HFF-Myc (cell line): ENCODE measurements around the gene PDGFRA.
"Not testable (repeated sequence)": the region's sequence is repeated elsewhere in the genome, so short reads cannot be mapped to it uniquely, and the experiment has no call there.

Experiments used
- DNase-seq: peaks from one replicate; pipeline ENCODE4 v3.0.0-alpha.2; 2011; ENCODE audit warnings: low read depth; ENCODE audit errors: extremely low read depth
- H3K4me3 ChIP-seq: replicated peaks from 2 replicates; pipeline ENCODE4 v1.5.1; 2011; ENCODE audit warnings: low read depth, mild to moderate bottlenecking, control low read depth, low read length
- TF ChIP-seq, protein P1 (sequence below): IDR thresholded peaks from 2 replicates; pipeline ENCODE4 v1.5.1; 2012; ENCODE audit warnings: mild to moderate bottlenecking, low read depth, low read length, control low read depth; ENCODE audit errors: missing control alignments

Gene PDGFRA

DNA sequence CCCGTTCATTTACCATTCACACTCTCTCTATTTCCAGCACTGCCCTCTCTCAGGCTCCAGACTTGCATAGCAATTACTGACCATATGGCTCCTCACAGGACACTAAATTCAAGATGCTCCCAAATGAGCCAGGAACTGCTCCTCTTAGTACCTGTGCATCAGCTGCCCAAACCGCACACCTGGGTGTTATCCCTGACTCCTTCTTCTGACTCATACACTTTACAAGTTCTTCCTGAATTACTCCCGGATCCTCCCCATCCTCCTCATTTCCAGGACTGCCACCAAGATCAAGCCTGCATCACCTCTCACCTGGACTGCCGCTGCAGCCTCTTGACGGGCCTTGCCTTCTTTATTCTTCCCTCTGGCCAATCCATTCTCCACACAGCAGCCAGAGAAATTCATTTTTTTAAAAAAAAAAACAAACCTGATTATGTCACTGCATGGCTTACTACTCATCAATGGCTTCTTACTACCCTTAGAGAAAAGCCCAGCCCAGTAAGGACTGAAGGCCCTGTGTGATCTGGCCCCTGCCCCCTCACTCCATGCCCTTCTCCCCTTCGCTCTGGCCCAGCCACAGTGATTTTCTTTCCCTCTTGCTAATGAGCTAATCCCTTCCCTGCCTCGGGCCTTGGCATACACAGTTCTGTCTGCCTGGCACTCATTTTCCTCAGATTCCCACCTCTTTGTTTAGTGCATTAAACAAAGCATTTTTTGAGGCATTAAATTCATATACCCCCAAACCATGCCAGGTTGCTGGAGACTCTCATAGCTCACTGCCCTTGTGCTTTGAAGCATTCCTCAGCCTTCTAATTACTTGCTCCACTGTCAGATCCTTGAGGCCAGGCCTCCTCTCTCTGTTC lies 92.0 kb downstream of the PDGFRA start:
- H3K4me3 ChIP-seq = no peak overlapping the region
- no peak for DNase-seq
- TF ChIP-seq, protein P1, sequence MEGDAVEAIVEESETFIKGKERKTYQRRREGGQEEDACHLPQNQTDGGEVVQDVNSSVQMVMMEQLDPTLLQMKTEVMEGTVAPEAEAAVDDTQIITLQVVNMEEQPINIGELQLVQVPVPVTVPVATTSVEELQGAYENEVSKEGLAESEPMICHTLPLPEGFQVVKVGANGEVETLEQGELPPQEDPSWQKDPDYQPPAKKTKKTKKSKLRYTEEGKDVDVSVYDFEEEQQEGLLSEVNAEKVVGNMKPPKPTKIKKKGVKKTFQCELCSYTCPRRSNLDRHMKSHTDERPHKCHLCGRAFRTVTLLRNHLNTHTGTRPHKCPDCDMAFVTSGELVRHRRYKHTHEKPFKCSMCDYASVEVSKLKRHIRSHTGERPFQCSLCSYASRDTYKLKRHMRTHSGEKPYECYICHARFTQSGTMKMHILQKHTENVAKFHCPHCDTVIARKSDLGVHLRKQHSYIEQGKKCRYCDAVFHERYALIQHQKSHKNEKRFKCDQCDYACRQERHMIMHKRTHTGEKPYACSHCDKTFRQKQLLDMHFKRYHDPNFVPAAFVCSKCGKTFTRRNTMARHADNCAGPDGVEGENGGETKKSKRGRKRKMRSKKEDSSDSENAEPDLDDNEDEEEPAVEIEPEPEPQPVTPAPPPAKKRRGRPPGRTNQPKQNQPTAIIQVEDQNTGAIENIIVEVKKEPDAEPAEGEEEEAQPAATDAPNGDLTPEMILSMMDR = no peak

DNA sequence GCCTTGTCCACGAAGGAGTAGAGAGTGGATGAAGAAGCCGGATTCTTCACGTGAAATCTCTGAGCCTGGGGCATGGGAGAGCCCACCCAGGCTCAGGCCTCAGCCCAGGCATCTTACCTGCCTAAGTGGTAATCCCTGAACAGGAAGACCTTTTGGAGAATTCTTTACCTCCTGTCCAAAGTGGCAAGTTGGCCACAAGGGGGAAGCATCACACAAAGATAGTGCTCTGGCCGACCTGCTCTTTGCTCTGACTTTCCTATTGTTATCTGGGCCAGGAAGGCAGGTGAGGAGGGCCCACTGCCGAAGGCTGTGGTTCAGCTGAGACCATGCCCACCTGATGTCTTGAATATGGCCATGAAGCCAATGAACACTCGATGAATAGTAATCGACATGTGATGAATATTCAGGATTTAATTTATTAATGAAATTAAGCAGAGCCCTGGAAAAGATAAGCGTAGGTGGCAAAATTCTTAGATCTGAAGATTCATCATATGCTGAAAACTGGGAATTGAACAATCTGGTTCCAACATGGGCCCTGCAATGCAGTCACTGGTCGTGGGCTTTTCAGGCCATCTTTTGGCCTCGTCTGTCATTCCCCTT lies 93.8 kb downstream of the PDGFRA start:
- TF ChIP-seq, protein P1 = peak; percentile 75
- peak; percentile 20 for DNase-seq
- H3K4me3 ChIP-seq = no peak overlapping the region

DNA sequence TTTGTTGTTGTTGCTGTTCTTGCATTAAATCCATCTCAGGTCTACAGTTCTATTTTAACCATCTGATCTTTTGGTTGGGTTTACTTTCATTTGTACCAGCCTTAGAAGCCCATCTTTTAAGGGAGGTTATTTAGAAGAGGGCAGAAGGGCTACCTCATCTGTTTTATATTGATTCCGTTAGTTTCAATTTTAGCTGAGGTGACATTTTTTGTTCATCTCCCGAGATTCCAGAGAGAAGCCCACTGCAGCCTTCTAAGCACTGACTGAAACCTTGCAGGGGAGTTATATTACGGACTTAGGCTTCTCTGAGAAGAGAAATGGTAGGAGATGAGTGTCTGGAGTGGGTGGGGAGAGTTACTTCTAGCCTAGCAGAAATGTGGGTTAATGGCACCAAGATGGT lies 101.8 kb downstream of the PDGFRA start:
- TF ChIP-seq, protein P1 = no peak
- no peak for DNase-seq
- H3K4me3 ChIP-seq = no peak overlapping the region

DNA sequence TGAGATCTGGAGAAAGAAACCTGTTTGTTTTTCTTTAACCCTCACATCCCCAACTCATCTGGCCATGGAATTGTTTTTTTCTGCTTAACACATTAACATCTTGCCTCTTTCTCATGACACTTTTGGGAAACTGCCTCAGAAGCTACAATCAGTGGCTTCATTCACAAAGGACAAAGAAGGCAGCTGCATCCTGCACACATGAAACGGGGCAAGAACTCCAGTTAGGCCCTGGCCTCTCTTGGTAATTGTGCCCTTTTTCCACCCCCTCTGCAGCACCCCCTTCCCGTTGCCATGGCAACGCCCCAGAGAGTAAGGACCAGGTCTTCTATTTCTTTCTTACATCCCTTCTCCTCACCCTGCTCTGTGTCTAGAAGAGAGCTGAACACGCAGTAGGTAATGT lies 103.4 kb downstream of the PDGFRA start:
- TF ChIP-seq, protein P1 = no peak
- no peak overlapping the region for H3K4me3 ChIP-seq
- no peak for DNase-seq

DNA sequence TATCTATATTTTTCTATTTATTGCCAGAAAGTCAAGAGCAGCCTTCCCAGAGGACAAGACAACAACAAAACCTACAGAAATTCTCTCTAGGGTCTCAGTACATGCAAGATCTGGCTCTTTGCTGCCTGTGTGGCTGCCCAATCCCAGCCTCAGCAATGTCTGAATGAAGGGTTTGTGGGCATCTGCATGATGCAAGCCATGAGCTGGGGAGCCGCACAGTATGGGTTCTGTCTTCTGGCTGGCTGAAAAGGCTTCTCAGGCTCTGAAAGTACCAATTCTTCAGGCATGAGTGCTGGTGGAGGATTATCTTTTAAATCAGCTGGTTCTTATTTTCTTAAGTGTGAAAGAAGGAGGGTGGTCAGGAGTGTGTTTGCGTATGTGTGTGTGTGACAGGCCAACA lies 104.6 kb downstream of the PDGFRA start:
- TF ChIP-seq, protein P1 = no peak
- DNase-seq = no peak
- no peak overlapping the region for H3K4me3 ChIP-seq

DNA sequence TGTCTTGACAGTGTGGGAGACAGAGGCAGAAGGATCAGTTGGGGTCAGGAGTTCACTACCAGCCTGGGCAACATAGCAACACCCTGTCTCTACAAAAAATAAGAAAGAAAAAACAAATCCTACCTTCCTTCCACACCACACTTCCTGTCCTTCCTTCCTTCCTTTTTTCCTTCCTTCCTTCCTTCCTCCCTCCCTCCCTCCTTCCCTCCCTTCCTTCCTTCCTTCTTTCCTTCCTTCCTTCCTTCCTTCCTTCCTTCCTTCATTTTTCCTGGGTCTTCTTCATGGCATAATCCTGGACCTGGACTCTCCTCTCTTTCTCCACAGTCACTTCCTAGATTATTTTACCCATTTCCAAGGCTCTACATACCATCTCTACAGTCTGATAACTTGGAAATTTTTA lies 105.7 kb downstream of the PDGFRA start:
- DNase-seq, H3K4me3 ChIP-seq: not testable (repeated sequence)

DNA sequence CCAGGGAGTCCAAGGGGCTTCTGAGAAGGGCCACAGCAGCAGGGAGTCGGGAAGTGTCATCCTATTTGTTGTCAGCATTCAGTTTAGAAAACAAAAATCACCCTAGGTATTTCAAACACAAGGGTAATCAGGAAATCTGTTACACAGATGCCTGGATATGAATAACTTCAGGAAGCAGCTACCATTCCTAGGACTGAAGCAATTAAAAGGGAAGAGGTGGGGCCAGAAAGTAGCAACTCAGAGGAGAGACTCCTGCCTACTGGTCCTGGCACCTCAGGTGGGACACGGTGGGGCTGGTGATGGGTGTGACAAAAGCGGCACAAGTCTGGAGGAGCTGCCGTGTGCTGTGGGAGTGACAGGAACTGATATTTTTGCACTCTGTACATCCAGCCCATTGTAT lies 107.9 kb downstream of the PDGFRA start:
- no peak for DNase-seq
- TF ChIP-seq, protein P1 = no peak
- no peak overlapping the region for H3K4me3 ChIP-seq

DNA sequence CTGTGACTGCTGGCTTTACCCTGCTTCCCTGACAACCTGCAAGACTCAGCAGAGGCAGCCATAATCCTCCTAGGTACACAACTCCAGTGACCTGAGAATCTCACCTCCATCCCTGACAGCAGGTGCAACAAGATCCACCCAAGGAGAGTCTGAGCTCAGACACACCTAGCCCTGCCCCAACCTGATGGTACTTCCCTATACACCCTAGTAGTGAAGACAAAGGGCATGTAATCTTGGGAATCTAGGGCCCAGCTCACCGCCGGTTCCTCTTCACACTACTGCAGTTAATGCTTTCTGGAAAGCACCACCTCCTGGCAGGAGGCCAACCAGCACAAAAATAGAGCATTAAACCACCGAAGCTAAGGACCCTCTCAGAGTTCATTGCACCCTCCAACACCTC lies 113.0 kb downstream of the PDGFRA start:
- DNase-seq, H3K4me3 ChIP-seq: not testable (repeated sequence)
